Mesothelial cell of epicardium (in vitro differentiated cells): ENCODE measurements around the gene DNAJB14. TPM values are rescaled to one million over a fixed set of nuclear protein-coding genes. Genes with fewer than 3 reads are reported as not detected.
A peak's percentile ranks its signal among the peaks of the same experiment; 100 is the strongest.

ENCODE experiments used
- DNase-seq, 2 experiments: peaks; one replicate each; pipeline ENCODE4 v3.0.0; 2021; ENCODE audit warnings: low spot score in 2 of 2; ENCODE audit not compliant: unreplicated experiment in 2 of 2
- H3K27ac Mint-ChIP-seq: 2 replicates; pipeline ENCODE4 v1.8.0; 2021; ENCODE audit warnings: mixed read lengths
- H3K27me3 Mint-ChIP-seq: 2 replicates; pipeline ENCODE4 v1.8.0; 2021; ENCODE audit warnings: low read depth, mixed read lengths
- H3K36me3 Mint-ChIP-seq: 2 replicates; pipeline ENCODE4 v1.8.0; 2021; ENCODE audit warnings: mixed read lengths
- H3K4me1 Mint-ChIP-seq: 2 replicates; pipeline ENCODE4 v1.8.0; 2021; ENCODE audit warnings: mixed read lengths
- H3K4me3 Mint-ChIP-seq: 2 replicates; pipeline ENCODE4 v1.8.0; 2021; ENCODE audit warnings: mild to moderate bottlenecking, moderate library complexity, mixed read lengths
- H3K9me3 Mint-ChIP-seq: 2 replicates; pipeline ENCODE4 v1.8.0; 2021; ENCODE audit warnings: mixed read lengths
- CTCF ChIP-seq: fragments of 200-600 bp; sonication (generic); IDR thresholded peaks from one replicate; pipeline ENCODE4 v1.5.0; 2021; ENCODE audit warnings: antibody characterized with exemption; ENCODE audit not compliant: unreplicated experiment
- total RNA-seq: library from RNA; stranded (reverse); gene quantifications from 3 replicates; pipeline ENCODE4 v1.2.1, GENCODE V29; 2021

The DNAJB14 gene
- total RNA-seq, 1 donor from 2014 or later, result 55.9 TPM

DNA sequence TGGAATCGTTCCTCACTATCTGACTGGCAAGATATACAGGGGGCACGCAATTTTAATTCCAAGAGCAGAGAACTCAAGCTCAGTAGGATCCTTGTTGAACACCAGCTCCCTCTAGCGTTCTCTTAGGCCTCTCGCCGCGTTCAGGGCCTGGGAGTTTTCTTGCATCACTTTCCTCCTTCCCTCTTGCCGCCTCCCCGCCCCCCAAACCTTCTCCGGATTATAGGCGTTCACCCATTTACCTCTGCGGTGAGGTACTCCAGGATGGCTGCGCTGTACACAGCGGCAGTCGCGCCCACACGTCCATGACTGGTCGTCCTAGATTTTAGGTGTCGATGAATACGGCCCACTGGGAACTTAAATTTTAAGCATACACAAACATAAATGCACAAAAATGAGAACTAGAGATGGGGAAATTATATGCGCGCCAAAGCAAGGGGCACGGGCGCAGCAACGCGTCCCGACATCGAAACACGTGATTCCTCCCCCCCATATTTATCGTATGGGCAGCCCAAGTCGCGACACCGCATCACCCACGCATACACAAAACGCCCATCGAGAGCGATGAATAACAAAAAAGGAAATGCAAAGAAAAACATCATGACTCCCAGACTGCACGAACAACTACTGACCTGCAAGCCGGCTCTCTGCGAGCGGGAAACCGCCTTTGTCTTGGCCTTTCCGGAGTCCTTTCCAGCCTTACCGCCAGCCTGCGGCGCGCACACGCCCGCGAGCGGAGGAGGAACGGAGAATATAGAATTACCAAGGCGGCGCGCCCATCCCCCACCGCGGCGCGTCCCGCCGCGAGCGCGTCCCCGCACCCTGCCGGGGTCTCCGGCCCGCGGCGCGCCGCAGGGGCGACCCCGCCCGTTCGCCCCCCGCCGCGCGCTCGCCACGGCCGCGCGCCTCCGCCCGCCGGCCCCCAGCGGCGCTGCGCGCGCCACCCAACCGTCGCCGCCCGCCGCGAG is 2.9 kb upstream of the DNAJB14 start:
- no peaks in the 10 kb centered on the region for H3K9me3 Mint-ChIP-seq
- no peak overlapping the region for H3K27ac Mint-ChIP-seq
- peaks cover 20% of the 10 kb centered on the region for H3K4me1 Mint-ChIP-seq
- TF ChIP-seq CTCF, result peak; percentile 48
- no peaks in the 10 kb centered on the region for H3K36me3 Mint-ChIP-seq
- DNase-seq, result peak; percentile 73 to 86
- H3K27me3 Mint-ChIP-seq, result no peaks in the 10 kb centered on the region
- H3K4me3 Mint-ChIP-seq, result no peak overlapping the region

- H3K27ac Mint-ChIP-seq, result peak overlapping the region; percentile 96
- H3K4me1 Mint-ChIP-seq, result peaks cover 32% of the 10 kb centered on the region
- peaks cover 6% of the 10 kb centered on the region for H3K36me3 Mint-ChIP-seq
- H3K9me3 Mint-ChIP-seq, result no peaks in the 10 kb centered on the region
- DNase-seq, result no peak
- peak overlapping the region; percentile 83 for H3K4me3 Mint-ChIP-seq
- no peak for TF ChIP-seq CTCF
- no peaks in the 10 kb centered on the region for H3K27me3 Mint-ChIP-seq
These were observed 1.2 kb upstream of the DNAJB14 start for GRCh38 chr4:99947608-99948007.

- Mint-ChIP-seq H3K36me3 (peaks cover 6% of the 10 kb centered on the region), H3K4me1 (peaks cover 33% of the 10 kb centered on the region), H3K9me3 (no peaks in the 10 kb centered on the region), H3K27ac (peak overlapping the region; percentile 96), H3K4me3 (peak overlapping the region; percentile 83), H3K27me3 (no peaks in the 10 kb centered on the region)
- TF ChIP-seq CTCF, result no peak
- DNase-seq, result no peak
These were observed 766 bp upstream of the DNAJB14 start for GRCh38 chr4:99947190-99947578.

- H3K9me3 Mint-ChIP-seq, result no peaks in the 10 kb centered on the region
- peak; percentile 23 to 64 for DNase-seq
- peaks cover 33% of the 10 kb centered on the region for H3K4me1 Mint-ChIP-seq
- peaks cover 6% of the 10 kb centered on the region for H3K36me3 Mint-ChIP-seq
- peak overlapping the region; percentile 99 for H3K4me3 Mint-ChIP-seq
- H3K27ac Mint-ChIP-seq, result peak overlapping the region; percentile 99
- no peaks in the 10 kb centered on the region for H3K27me3 Mint-ChIP-seq
- TF ChIP-seq CTCF, result no peak
These were observed 581 bp downstream of the DNAJB14 start for GRCh38 chr4:99945718-99946355.

GRCh38 chr4:99943904-99944437 is 2.4 kb downstream of the DNAJB14 start:
- DNase-seq, result no peak
- Mint-ChIP-seq H3K27me3 (no peaks in the 10 kb centered on the region), H3K4me3 (peak overlapping the region; percentile 6), H3K27ac (no peak overlapping the region), H3K9me3 (no peaks in the 10 kb centered on the region), H3K4me1 (peaks cover 33% of the 10 kb centered on the region), H3K36me3 (peaks cover 6% of the 10 kb centered on the region)
- no peak for TF ChIP-seq CTCF
